AG04449 (cell line): ENCODE measurements around the gene RAD23A.

ENCODE experiments used
- CTCF ChIA-PET: fragments of 350-600 bp; formaldehyde crosslinking; extraction: SDS; loops from one replicate; lab custom pipeline; 2021; ENCODE audit warnings: antibody characterized with exemption; lab: Yijun Ruan, JAX
- POLR2A ChIA-PET: fragments of 400-600, 350-600 bp; formaldehyde crosslinking; extraction: SDS; loops from one replicate; lab custom pipeline; 2020; ENCODE audit warnings: antibody characterized with exemption, inconsistent platforms; lab: Yijun Ruan, JAX
- DNase-seq: peaks from one replicate; pipeline ENCODE4 v3.0.0-alpha.2; 2010; ENCODE audit warnings: low read depth, low spot score
- H3K4me3 ChIP-seq: 2 replicates; pipeline ENCODE4 v1.5.1; 2011; ENCODE audit warnings: low read depth, mild to moderate bottlenecking, control low read depth, low read length
- TF ChIP-seq, protein P1 (sequence below): IDR thresholded peaks from one replicate; pipeline ENCODE4 v1.5.1; 2011; ENCODE audit warnings: mild to moderate bottlenecking, moderate library complexity, low read length, control low read depth, inconsistent platforms; ENCODE audit not compliant: insufficient read depth; ENCODE audit errors: missing control alignments

Gene RAD23A

DNA sequence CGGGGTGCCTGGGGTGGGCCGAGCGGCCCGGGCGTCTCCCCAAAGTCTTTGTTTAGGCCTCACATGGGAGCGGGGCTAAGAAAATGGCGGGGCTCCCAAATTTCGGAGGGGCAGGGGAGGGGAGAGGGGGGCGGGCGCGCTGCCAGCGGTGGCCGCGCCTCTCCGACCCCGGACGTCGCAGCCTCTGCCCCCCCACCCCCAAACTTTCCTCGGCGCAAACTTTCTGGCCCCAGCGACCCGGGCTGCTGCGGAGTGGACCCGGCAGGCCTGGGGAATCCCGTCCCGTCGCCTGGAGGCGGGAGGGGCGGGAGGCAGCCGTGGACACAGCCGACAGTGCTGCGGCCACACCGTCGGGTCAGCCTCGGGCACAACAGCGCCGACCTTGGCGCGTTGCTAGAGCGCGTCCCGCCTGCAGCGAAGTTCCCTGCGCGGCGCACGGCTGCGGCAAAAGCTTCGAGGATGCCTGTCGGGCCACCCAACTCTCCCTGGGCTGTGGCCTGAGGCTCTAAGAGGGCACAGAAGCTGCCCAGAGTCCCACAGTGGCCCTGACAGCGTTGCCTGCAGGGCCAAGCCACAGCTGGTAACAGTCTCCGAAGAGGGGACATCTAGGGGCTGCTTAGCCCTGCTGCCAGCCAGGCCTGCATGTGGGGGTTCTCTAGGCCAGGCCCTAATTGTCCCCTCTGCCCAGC lies 50.9 kb downstream of the RAD23A start:
- H3K4me3 ChIP-seq = peak overlapping the region; percentile 80
- TF ChIP-seq, protein P1, sequence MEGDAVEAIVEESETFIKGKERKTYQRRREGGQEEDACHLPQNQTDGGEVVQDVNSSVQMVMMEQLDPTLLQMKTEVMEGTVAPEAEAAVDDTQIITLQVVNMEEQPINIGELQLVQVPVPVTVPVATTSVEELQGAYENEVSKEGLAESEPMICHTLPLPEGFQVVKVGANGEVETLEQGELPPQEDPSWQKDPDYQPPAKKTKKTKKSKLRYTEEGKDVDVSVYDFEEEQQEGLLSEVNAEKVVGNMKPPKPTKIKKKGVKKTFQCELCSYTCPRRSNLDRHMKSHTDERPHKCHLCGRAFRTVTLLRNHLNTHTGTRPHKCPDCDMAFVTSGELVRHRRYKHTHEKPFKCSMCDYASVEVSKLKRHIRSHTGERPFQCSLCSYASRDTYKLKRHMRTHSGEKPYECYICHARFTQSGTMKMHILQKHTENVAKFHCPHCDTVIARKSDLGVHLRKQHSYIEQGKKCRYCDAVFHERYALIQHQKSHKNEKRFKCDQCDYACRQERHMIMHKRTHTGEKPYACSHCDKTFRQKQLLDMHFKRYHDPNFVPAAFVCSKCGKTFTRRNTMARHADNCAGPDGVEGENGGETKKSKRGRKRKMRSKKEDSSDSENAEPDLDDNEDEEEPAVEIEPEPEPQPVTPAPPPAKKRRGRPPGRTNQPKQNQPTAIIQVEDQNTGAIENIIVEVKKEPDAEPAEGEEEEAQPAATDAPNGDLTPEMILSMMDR = no peak
- DNase-seq = no peak
- ChIA-PET CTCF (interaction anchor here (0.7 to 3.9 kb wide), 8 partner anchors 8 to 65 kb away, joined by 3 to 25 read pairs (median 4); no protein-coding TSS in a partner anchor), POLR2A (interaction anchor here (1.0 to 1.8 kb wide), 2 partner anchors 26 to 47 kb away, joined by 3 to 4 read pairs; no protein-coding TSS in a partner anchor)

DNA sequence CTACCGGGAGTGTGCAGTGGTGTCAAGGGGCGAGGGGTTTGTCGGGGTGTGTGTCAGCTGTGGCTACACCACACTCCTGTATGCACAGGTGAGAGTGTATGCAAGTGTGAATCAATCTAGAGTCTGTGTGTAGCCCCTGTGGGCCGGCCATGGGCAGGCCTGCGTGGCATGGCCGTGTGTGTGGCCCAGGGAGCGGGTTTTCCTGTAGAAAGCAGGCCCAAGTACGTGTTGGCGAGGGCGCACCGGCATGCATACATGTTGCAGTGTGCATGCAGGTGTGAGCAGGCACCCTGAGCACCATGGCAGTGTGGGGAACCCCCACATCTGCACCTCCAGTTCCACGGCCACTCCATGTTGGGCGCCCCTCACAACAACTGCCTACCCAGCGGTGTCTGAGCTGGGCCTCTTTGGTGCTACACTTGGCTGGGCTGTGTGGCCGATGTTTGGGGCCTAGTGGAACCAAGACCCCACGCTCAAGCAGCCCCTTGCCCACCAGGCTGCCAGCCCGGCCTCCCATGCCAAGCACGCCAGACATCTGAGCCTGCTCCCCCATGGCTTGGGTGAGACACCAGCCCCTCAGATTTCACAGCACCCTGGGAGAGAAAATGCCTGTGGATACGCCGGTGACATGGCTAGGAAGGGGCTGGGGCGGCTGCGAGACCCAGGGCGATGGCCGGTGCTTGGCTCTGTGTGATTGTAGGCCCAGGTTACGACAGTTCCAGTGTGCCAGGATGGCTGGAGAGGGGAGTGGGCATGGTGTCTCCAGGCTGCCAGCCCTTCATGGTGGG lies 51.7 kb downstream of the RAD23A start:
- CTCF ChIA-PET = interaction anchor here (0.7 to 3.9 kb wide), 8 partner anchors 7 to 65 kb away, joined by 3 to 25 read pairs (median 4); no protein-coding TSS in a partner anchor
- no peak for DNase-seq
- POLR2A ChIA-PET = interaction anchor here (0.7 to 1.0 kb wide), 2 partner anchors 25 to 57 kb away, joined by 3 to 4 read pairs; no protein-coding TSS in a partner anchor
- H3K4me3 ChIP-seq = peak overlapping the region; percentile 80
- TF ChIP-seq, protein P1 = no peak

DNA sequence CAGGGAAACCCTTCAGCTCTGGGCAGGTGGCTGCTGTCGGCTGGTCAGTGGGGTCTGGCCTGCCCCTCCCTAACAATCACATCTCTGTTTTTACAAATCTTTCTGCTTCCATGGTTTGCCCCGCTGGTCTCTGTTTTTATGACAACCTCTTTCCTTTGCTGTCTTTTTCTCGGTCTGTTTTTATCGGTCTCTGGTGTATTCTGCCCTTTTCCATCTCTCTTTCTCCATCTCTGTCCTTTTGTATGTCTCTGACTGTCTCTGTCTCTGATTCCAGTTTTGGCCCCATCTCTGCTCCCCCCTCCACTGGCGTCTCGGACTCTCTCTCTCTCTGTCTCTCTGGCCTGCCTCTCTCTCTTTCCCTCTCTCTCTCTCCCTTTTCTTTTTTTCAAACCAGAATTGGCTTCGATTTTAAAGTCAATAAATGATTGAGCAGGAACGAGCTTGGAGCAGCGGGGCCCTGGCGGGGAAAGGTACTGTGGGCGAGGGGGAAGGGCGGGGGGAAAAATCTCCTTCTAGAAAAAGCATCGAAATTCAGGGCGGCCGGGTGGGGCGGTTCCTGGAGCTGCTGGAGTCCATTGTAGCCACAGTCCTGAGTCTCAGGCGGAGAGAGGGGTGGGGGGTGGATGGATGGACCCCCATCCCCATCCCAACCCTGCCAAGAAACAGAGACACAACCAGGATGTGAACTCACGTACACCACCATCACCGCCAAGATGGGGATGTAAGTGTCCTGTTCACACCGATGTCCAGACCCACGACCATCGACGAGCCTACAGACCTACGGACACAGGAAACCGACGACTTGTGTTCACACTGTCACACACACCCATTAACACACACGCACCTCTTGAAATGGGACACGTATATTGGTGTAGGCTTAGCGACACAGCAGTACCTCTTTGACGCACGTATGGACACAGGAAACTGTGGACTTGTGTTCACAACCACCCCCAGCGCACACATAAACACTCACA lies 52.6 kb downstream of the RAD23A start:
- no peak for DNase-seq
- TF ChIP-seq, protein P1 = no peak
- peak overlapping the region; percentile 18 for H3K4me3 ChIP-seq
- ChIA-PET POLR2A (interaction anchor here (0.7 kb wide), 1 partner anchor 56 kb away, joined by 4 read pairs; no protein-coding TSS in a partner anchor), CTCF (interaction anchor here (1.5 to 3.9 kb wide), 3 partner anchors 9 to 64 kb away, joined by 3 to 25 read pairs (median 4); no protein-coding TSS in a partner anchor)

DNA sequence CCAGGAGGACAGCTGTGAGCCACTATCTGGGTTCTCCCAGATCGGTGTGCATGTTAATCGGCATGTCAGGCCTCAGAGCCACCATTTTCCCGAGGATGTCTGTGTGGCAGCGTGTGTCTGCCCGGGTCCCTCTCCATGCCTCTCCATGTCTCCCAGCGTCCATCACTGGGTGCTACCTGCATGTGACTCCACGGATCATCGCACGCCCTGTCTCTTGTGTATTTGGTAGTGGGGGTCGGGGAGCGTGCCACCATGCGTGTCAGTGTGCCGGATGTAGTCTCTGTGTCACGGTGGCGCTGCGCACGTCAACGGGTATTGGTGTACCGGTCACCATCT lies 55.5 kb downstream of the RAD23A start:
- DNase-seq = no peak
- TF ChIP-seq, protein P1 = no peak
- ChIA-PET POLR2A (interaction anchor here (0.7 kb wide), 1 partner anchor 31 kb away, joined by 3 read pairs; no protein-coding TSS in a partner anchor), CTCF (interaction anchor here (2.3 to 6.5 kb wide), 2 partner anchors 24 to 61 kb away, joined by 9 to 54 read pairs; no protein-coding TSS in a partner anchor)
- H3K4me3 ChIP-seq = no peak overlapping the region

DNA sequence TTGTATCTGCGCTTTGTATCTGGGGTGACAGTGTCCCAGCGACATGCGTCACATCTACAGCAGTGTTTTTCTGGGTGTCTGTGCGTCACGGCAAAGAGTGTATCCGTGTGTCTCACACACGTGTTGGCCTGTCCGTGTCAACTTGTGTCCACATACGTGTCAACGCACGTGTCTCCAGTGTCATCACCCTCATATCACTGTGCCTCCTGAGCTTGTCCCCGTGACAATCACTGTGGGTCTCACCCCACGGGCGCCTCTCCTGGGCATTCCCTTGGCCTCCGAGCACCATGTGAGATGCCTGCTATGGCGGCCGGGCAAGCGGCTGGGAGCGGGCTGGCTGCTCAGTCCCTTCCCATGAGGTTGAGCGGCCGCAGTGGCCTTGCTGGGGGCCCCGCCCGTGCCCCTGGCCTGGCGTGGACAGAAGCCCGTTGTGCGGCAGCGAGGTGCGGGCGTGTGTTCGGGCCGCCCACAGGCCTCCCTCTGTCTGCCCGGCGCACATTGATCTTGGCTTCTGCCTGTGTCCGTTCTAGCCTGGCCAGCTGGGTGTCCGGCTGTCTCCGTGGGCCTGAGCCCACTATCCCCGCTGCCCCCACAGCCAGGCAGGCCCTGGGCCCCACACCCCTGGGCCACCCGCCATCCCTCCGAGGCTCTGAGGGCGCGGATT lies 56.0 kb downstream of the RAD23A start:
- no peak overlapping the region for H3K4me3 ChIP-seq
- POLR2A ChIA-PET = no interaction called here
- TF ChIP-seq, protein P1 = no peak
- DNase-seq = no peak
- CTCF ChIA-PET = interaction anchor here (2.3 to 6.5 kb wide), 2 partner anchors 24 to 60 kb away, joined by 9 to 54 read pairs; no protein-coding TSS in a partner anchor
